Measurements from ENCODE around the gene IFNGR2.

The IFNGR2 gene

DNA sequence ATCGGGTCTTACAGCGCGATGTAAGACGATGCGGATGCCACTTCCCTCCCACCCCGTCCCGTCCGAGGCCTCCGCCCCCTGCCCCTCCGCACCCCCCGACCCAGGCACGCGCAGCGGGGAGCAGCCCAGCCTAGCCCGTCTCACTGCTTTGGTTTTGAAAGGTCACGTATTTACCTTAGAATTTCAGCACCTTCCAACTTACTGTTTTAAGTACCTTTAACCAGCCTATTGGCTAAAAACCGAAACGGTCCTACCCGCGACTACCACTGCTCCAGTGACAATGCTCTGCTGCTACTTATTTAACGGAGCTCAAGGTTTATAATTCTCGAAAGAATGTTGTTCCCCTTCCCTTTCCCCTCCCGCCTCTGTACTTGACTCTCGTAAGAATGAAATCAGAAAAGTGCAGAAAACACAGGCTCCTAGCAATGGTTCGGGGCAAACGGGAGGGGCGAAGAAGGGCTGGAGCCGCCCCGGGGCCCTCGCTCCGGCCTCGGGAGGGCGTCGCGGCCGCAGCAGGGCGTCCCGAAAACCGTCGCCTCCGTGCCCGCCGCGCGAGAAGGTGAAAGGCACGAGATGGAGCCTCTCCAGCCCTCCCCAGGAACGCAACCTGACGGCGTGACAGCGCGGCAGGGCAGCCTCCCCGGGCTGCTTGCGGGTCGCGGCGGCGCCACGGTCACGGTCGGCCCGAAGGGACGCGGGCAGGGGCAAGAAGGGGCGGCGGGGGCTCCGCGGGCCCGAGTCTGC is 75.9 kb downstream of the IFNGR2 start (continued):
- TF ChIP-seq ZFP69B (tag by site-specific recombination; IDR thresholded peaks at IDR 0.05) (no peak), ZNF274 (IDR thresholded peaks at IDR 0.05; ENCODE audit: low read length) (no peak), ZNF274 (tag by site-specific recombination; IDR thresholded peaks at IDR 0.05; ENCODE audit: borderline replicate concordance) (no peak), ZBTB8A (tag by site-specific recombination; IDR thresholded peaks at IDR 0.05) (peak; percentile 98), ZNF121 (tag by site-specific recombination; IDR thresholded peaks at IDR 0.05) (no peak), ZNF433 (tag by site-specific recombination; IDR thresholded peaks at IDR 0.05; ENCODE audit: low read depth) (no peak), ZBTB7A (tag by site-specific recombination; IDR thresholded peaks at IDR 0.05; ENCODE audit: low read depth) (no peak), ZNF571 (tag by site-specific recombination; IDR thresholded peaks at IDR 0.05) (no peak), OVOL3 (tag by site-specific recombination; IDR thresholded peaks at IDR 0.05) (no peak), SP3 (tag by site-specific recombination; IDR thresholded peaks at IDR 0.05) (peak; percentile 32; the same call in 1 of the 2 replicates), ZNF112 (tag by site-specific recombination; IDR thresholded peaks at IDR 0.05) (no peak), ZNF518A (tag by site-specific recombination; conservative IDR thresholded peaks at IDR 0.05; ENCODE audit: low read depth) (no peak), SP2 (tag by site-specific recombination; IDR thresholded peaks at IDR 0.05) (peak; percentile 15; the same call in 1 of the 2 replicates), ZNF350 (tag by site-specific recombination; IDR thresholded peaks at IDR 0.05) (no peak), ZNF580 (tag by site-specific recombination; IDR thresholded peaks at IDR 0.05) (no peak), ZNF664 (tag by site-specific recombination; IDR thresholded peaks at IDR 0.05) (0 out of 2 replicates have a peak, but pooled peaks have one; percentile 73), SALL2 (tag by site-specific recombination; IDR thresholded peaks at IDR 0.05; ENCODE audit: borderline replicate concordance) (no peak), ZNF362 (tag by site-specific recombination; IDR thresholded peaks at IDR 0.05) (no peak), ZNF155 (tag by site-specific recombination; IDR thresholded peaks at IDR 0.05) (no peak), KLF1 (tag by site-specific recombination; IDR thresholded peaks at IDR 0.05) (peak; percentile 27; the same call in 1 of the 2 replicates), ZNF335 (tag by site-specific recombination; conservative IDR thresholded peaks at IDR 0.05) (peak; percentile 92), ZBTB20 (tag by site-specific recombination; IDR thresholded peaks at IDR 0.05) (peak; percentile 94), ZNF561 (tag by site-specific recombination; IDR thresholded peaks at IDR 0.05; ENCODE audit: borderline replicate concordance) (no peak), ZXDB (tag by site-specific recombination; IDR thresholded peaks at IDR 0.05) (peak; percentile 46; the same call in 1 of the 2 replicates)
- TF ChIP-seq, protein P1, sequence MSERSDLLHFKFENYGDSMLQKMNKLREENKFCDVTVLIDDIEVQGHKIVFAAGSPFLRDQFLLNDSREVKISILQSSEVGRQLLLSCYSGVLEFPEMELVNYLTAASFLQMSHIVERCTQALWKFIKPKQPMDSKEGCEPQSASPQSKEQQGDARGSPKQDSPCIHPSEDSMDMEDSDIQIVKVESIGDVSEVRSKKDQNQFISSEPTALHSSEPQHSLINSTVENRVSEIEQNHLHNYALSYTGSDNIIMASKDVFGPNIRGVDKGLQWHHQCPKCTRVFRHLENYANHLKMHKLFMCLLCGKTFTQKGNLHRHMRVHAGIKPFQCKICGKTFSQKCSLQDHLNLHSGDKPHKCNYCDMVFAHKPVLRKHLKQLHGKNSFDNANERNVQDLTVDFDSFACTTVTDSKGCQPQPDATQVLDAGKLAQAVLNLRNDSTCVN (tag by site-specific recombination; optimal IDR thresholded peaks at IDR 0.05): peak; percentile 92
- TF ChIP-seq, protein P2, sequence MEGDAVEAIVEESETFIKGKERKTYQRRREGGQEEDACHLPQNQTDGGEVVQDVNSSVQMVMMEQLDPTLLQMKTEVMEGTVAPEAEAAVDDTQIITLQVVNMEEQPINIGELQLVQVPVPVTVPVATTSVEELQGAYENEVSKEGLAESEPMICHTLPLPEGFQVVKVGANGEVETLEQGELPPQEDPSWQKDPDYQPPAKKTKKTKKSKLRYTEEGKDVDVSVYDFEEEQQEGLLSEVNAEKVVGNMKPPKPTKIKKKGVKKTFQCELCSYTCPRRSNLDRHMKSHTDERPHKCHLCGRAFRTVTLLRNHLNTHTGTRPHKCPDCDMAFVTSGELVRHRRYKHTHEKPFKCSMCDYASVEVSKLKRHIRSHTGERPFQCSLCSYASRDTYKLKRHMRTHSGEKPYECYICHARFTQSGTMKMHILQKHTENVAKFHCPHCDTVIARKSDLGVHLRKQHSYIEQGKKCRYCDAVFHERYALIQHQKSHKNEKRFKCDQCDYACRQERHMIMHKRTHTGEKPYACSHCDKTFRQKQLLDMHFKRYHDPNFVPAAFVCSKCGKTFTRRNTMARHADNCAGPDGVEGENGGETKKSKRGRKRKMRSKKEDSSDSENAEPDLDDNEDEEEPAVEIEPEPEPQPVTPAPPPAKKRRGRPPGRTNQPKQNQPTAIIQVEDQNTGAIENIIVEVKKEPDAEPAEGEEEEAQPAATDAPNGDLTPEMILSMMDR (tag by site-specific recombination; IDR thresholded peaks at IDR 0.05): peak; percentile 65
